ENCODE measurements around the gene CAMK1D. TPM values are rescaled to one million over a fixed set of nuclear protein-coding genes. Genes with fewer than 3 reads are reported as not detected.
A peak's percentile ranks its signal among the peaks of the same experiment; 100 is the strongest.
"Not testable (repeated sequence)": the region's sequence is repeated elsewhere in the genome, so short reads cannot be mapped to it uniquely, and the experiment has no call there.

CAMK1D gene
- total and polyA plus RNA-seq, 8 donors: 1.4 to 26.9 (median 3.9) TPM

GRCh38 chr10:12807096-12807755, 457.9 kb downstream of the CAMK1D start:
- WGBS, 5 donors: 68 to 79% (median 71%) methylated on average over 10 of the region's 10 CpGs

GRCh38 chr10:12808014-12808613, 458.8 kb downstream of the CAMK1D start:
- Histone ChIP-seq H3K27me3 (no peaks in the 10 kb centered on the region), H3K9me3 (no peaks in the 10 kb centered on the region), H3K4me3 (no peak overlapping the region), H3K36me3 (no peaks in the 10 kb centered on the region), H3K4me1 (no peaks in the 10 kb centered on the region), H3K27ac (no peak overlapping the region)
- DNase-seq: peak in 1 of 2 donors; percentile 44
- TF ChIP-seq POLR2AphosphoS5 (IDR thresholded peaks at IDR 0.05) (no peak), CTCF (IDR thresholded peaks at IDR 0.05) (no peak), POLR2A (IDR thresholded peaks at IDR 0.05) (no peak), EP300 (IDR thresholded peaks at IDR 0.05) (no peak)
- WGBS, 5 donors: 81 to 95% (median 92%) methylated on average over 11 of the region's 11 CpGs
- intact Hi-C loops (cut with DNase I; ENCODE audit: low total_unique reads): no loop called here

More at GRCh38 chr10:12807096-12807755, 457.9 kb downstream of the CAMK1D start:
- intact Hi-C loops (cut with DNase I; ENCODE audit: low total_unique reads): no loop called here
- peak in 1 of 2 donors; percentile 51 for DNase-seq
- no peak for TF ChIP-seq CTCF (IDR thresholded peaks at IDR 0.05)
- no peaks in the 10 kb centered on the region for H3K4me1 ChIP-seq
- no peak overlapping the region for H3K4me3 ChIP-seq
- no peaks in the 10 kb centered on the region for H3K36me3 ChIP-seq
- H3K27ac ChIP-seq: no peak overlapping the region
- H3K9me3 ChIP-seq: no peaks in the 10 kb centered on the region
- no peaks in the 10 kb centered on the region for H3K27me3 ChIP-seq

GRCh38 chr10:12810046-12810445, 460.7 kb downstream of the CAMK1D start:
- intact Hi-C loops (cut with DNase I; ENCODE audit: low total_unique reads); H3K4me1 ChIP-seq: not testable (repeated sequence)
- H3K36me3 ChIP-seq: peaks cover 0 to 14% (median 10%) of the 10 kb centered on the region in 4 donors

GRCh38 chr10:12811826-12812225, 462.5 kb downstream of the CAMK1D start:
- no peak for DNase-seq
- Histone ChIP-seq H3K27me3 (no peaks in the 10 kb centered on the region), H3K9me3 (peaks cover 0 to 12% (median 5%) of the 10 kb centered on the region in 4 donors), H3K36me3 (peaks cover 0 to 29% (median 15%) of the 10 kb centered on the region in 4 donors), H3K4me3 (no peak overlapping the region), H3K27ac (no peak overlapping the region), H3K4me1 (no peaks in the 10 kb centered on the region)
- no peak for TF ChIP-seq EP300 (IDR thresholded peaks at IDR 0.05)
- TF ChIP-seq POLR2A (IDR thresholded peaks at IDR 0.05): no peak
- TF ChIP-seq CTCF (IDR thresholded peaks at IDR 0.05): no peak
- TF ChIP-seq POLR2AphosphoS5 (IDR thresholded peaks at IDR 0.05): no peak
- WGBS, 5 donors: 82 to 92% (median 90%) methylated on average over 14 of the region's 14 CpGs
- intact Hi-C loops (cut with DNase I; ENCODE audit: low total_unique reads): no loop called here

More at GRCh38 chr10:12810046-12810445, 460.7 kb downstream of the CAMK1D start:
- WGBS, 5 donors: 85 to 97% (median 91%) methylated on average over 3 to 6 of the region's 6 CpGs
- not testable (repeated sequence) for H3K27me3 ChIP-seq, H3K27ac ChIP-seq, DNase-seq, H3K4me3 ChIP-seq
- peaks cover 0 to 12% (median 5%) of the 10 kb centered on the region in 4 donors for H3K9me3 ChIP-seq

GRCh38 chr10:12812571-12812970, 463.2 kb downstream of the CAMK1D start:
- 80 to 87% (median 84%) methylated on average over 9 to 10 of the region's 10 CpGs for WGBS, 5 donors
- no peak for TF ChIP-seq EP300 (IDR thresholded peaks at IDR 0.05)
- no peak for TF ChIP-seq CTCF (IDR thresholded peaks at IDR 0.05)
- TF ChIP-seq POLR2A (IDR thresholded peaks at IDR 0.05): no peak
- no peak for TF ChIP-seq POLR2AphosphoS5 (IDR thresholded peaks at IDR 0.05)
- intact Hi-C loops (cut with DNase I; ENCODE audit: low total_unique reads): no loop called here
- Histone ChIP-seq H3K4me1 (no peaks in the 10 kb centered on the region), H3K27me3 (no peaks in the 10 kb centered on the region), H3K36me3 (peaks cover 0 to 36% (median 15%) of the 10 kb centered on the region in 4 donors), H3K9me3 (peaks cover 0 to 12% (median 5%) of the 10 kb centered on the region in 4 donors), H3K4me3 (no peak overlapping the region), H3K27ac (no peak overlapping the region)
- DNase-seq: no peak

All from stomach (tissue), 9 donors.